ENCODE measurements around the gene BPNT1.

DNA sequence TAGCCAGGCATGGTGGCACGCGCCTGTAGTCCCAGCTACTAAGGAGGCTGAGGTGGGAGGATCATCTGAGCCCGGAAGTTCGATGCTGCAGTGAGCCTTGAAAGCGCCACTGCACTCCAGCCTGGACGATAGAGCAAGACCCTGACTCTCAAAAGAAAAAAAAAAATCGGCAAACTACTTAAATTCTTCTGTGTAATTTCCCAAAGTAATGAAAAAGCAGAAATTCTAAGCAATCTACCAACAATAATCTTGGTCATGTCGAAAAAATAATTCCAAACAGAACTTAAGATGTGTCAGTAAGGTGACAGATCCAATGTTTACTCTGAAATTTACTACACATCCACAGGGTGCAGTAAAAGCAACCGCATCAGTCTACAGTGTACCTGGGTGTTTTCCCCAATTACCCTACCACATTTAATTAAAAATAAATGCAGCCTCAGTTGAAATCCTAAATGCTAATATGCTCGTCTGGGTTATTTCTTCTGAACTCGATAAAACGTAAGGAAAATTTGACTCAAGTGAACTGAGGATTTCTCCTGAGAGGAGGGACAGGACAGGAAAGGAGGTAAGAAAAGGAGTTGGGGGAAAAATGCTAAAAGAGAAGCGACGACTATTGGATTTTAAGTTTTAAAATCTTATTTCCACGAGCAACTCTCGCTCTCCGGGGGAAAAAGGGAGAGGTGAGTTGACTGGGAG lies 44.1 kb downstream of the BPNT1 start:
- TF ChIP-seq CTCF (IDR thresholded peaks at IDR 0.05) (no peak), POLR2A (IDR thresholded peaks at IDR 0.05) (no peak)

Data from heart left ventricle (tissue), 13 donors.